Chondrocyte (in vitro differentiated cells): ENCODE results near the gene USF3. TPM values are rescaled to one million over a fixed set of nuclear protein-coding genes. Genes with fewer than 3 reads are reported as not detected.

Source experiments
- DNase-seq: peaks from one replicate; pipeline ENCODE4 v3.0.0; 2021; ENCODE audit warnings: mixed read lengths, low spot score
- H3K27ac Mint-ChIP-seq: one replicate; pipeline ENCODE4 v1.8.0; 2021; ENCODE audit warnings: mild to moderate bottlenecking, moderate library complexity, mixed read lengths; ENCODE audit not compliant: unreplicated experiment
- H3K27me3 Mint-ChIP-seq: 2 replicates; pipeline ENCODE4 v1.8.0; 2021; ENCODE audit warnings: low read depth, mixed read lengths
- H3K36me3 Mint-ChIP-seq: 2 replicates; pipeline ENCODE4 v1.8.0; 2021; ENCODE audit warnings: low read depth, mixed read lengths
- H3K4me1 Mint-ChIP-seq: 2 replicates; pipeline ENCODE4 v1.8.0; 2021; ENCODE audit warnings: low read depth, mild to moderate bottlenecking, mixed read lengths
- H3K4me3 Mint-ChIP-seq: one replicate; pipeline ENCODE4 v1.8.0; 2021; ENCODE audit warnings: mild to moderate bottlenecking, moderate library complexity, mixed read lengths; ENCODE audit not compliant: unreplicated experiment
- H3K9me3 Mint-ChIP-seq: 2 replicates; pipeline ENCODE4 v1.8.0; 2021; ENCODE audit warnings: low read depth, mixed read lengths
- CTCF ChIP-seq: fragments of 200-600 bp; sonication (generic); IDR thresholded peaks from 2 replicates; pipeline ENCODE4 v1.5.0; 2021; ENCODE audit warnings: antibody characterized with exemption, mild to moderate bottlenecking, moderate library complexity
- total RNA-seq: library from RNA; stranded (reverse); gene quantifications from 3 replicates; pipeline ENCODE4 v1.2.1, GENCODE V29; 2021

The USF3 gene
- total RNA-seq, 1 donor from 2014 or later = 9.0 TPM

- H3K4me3 Mint-ChIP-seq = peak overlapping the region; percentile 31
- peaks cover 23% of the 10 kb centered on the region for H3K4me1 Mint-ChIP-seq
- no peaks in the 10 kb centered on the region for H3K9me3 Mint-ChIP-seq
- H3K36me3 Mint-ChIP-seq = peaks cover 1% of the 10 kb centered on the region
- DNase-seq = no peak
- TF ChIP-seq CTCF = no peak
- no peaks in the 10 kb centered on the region for H3K27me3 Mint-ChIP-seq
- H3K27ac Mint-ChIP-seq = peak overlapping the region; percentile 82
These were observed 1.8 kb upstream of the USF3 start for GRCh38 chr3:113698213-113698742.

- no peaks in the 10 kb centered on the region for H3K9me3 Mint-ChIP-seq
- H3K36me3 Mint-ChIP-seq = peaks cover 1% of the 10 kb centered on the region
- no peak overlapping the region for H3K4me3 Mint-ChIP-seq
- no peak for TF ChIP-seq CTCF
- DNase-seq = no peak
- H3K27me3 Mint-ChIP-seq = no peaks in the 10 kb centered on the region
- no peak overlapping the region for H3K27ac Mint-ChIP-seq
- H3K4me1 Mint-ChIP-seq = peaks cover 25% of the 10 kb centered on the region
These were observed 1.2 kb upstream of the USF3 start for GRCh38 chr3:113697500-113698090.

- Mint-ChIP-seq H3K4me1 (peaks cover 25% of the 10 kb centered on the region), H3K36me3 (peaks cover 1% of the 10 kb centered on the region), H3K27ac (no peak overlapping the region), H3K27me3 (no peaks in the 10 kb centered on the region), H3K9me3 (no peaks in the 10 kb centered on the region), H3K4me3 (no peak overlapping the region)
- peak; percentile 57 for TF ChIP-seq CTCF
- peak; percentile 99 for DNase-seq
These were observed 437 bp upstream of the USF3 start for GRCh38 chr3:113696658-113697499.

GRCh38 chr3:113695431-113695785, 1.0 kb downstream of the USF3 start:
- no peaks in the 10 kb centered on the region for H3K9me3 Mint-ChIP-seq
- H3K36me3 Mint-ChIP-seq = peaks cover 1% of the 10 kb centered on the region
- H3K27me3 Mint-ChIP-seq = no peaks in the 10 kb centered on the region
- H3K4me3 Mint-ChIP-seq = peak overlapping the region; percentile 88
- no peak for DNase-seq
- H3K27ac Mint-ChIP-seq = peak overlapping the region; percentile 97
- peaks cover 25% of the 10 kb centered on the region for H3K4me1 Mint-ChIP-seq
- no peak for TF ChIP-seq CTCF

GRCh38 chr3:113690482-113690881, 6.0 kb downstream of the USF3 start:
- H3K4me3 Mint-ChIP-seq = no peak overlapping the region
- H3K9me3 Mint-ChIP-seq = no peaks in the 10 kb centered on the region
- no peak overlapping the region for H3K27ac Mint-ChIP-seq
- no peak for TF ChIP-seq CTCF
- H3K27me3 Mint-ChIP-seq = no peaks in the 10 kb centered on the region
- peaks cover 34% of the 10 kb centered on the region for H3K4me1 Mint-ChIP-seq
- no peak for DNase-seq
- H3K36me3 Mint-ChIP-seq = no peaks in the 10 kb centered on the region
